ENCODE measurements around the gene CDK14. TPM values are rescaled to one million over a fixed set of nuclear protein-coding genes. Genes with fewer than 3 reads are reported as not detected.

Gene CDK14
- total RNA-seq, 4 donors from 2014 or later, result 29.3 to 37.8 (median 33.0) TPM

DNA sequence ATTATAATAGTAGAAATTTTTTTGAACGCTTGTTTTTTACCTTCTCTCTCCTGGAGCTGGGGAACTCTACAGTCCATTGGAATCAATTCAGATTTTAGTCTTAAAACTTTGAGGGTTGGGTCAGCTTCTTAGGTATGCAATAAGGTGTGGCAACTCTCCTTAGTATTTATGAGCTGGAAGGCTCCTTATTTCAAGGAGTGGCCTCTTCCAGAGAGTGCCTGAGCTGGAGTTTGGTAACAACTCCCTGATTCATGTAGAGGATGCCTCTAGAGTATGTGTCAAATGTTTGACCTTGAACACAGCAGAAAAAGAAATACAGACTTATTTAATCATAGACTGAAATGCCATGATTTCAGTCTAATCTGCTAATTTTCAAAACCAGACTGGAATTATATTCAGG, 11.1 kb downstream of the CDK14 start:
- no peak for DNase-seq
- 94 to 98% methylated on average over 1 of the region's 1 CpG for WGBS, 2 donors
- H3K9me3 ChIP-seq, result no peaks in the 10 kb centered on the region
- no peaks in the 10 kb centered on the region for H3K36me3 ChIP-seq
- H3K27ac ChIP-seq, result no peak overlapping the region
- peaks cover 0 to 15% of the 10 kb centered on the region in 2 donors for H3K4me1 ChIP-seq
- H3K27me3 ChIP-seq, result no peaks in the 10 kb centered on the region
- intact Hi-C loops (cut with DNase I), result no loop called here
- H3K4me3 ChIP-seq (replicated peaks in 1 of 3), result no peak overlapping the region
- TF ChIP-seq, protein P1, sequence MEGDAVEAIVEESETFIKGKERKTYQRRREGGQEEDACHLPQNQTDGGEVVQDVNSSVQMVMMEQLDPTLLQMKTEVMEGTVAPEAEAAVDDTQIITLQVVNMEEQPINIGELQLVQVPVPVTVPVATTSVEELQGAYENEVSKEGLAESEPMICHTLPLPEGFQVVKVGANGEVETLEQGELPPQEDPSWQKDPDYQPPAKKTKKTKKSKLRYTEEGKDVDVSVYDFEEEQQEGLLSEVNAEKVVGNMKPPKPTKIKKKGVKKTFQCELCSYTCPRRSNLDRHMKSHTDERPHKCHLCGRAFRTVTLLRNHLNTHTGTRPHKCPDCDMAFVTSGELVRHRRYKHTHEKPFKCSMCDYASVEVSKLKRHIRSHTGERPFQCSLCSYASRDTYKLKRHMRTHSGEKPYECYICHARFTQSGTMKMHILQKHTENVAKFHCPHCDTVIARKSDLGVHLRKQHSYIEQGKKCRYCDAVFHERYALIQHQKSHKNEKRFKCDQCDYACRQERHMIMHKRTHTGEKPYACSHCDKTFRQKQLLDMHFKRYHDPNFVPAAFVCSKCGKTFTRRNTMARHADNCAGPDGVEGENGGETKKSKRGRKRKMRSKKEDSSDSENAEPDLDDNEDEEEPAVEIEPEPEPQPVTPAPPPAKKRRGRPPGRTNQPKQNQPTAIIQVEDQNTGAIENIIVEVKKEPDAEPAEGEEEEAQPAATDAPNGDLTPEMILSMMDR (IDR thresholded peaks at IDR 0.05), result no peak
- no peak for TF ChIP-seq POLR2A (IDR thresholded peaks at IDR 0.05)

DNA sequence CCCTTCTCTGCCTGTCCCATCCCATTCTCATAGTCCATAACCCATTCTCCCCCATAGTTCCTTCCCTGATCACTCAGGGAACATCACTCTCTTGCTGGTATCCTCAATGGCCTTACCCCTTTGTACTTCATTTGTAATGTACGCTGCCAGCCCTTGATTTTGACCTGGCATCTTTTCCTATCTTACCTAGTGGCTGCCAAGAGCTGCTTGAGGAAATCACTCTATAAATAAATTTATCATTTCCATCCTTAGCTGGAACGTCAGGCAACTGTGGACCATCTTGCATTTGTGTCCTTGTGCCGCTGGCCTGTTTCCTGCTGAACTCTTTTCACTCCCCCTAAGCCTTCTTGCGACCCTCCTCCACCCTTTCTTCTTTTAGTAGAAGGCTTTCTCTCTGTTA, 14.0 kb downstream of the CDK14 start:
- 76 to 87% methylated on average over 4 of the region's 4 CpGs for WGBS, 2 donors
- no peak for DNase-seq
- intact Hi-C loops (cut with DNase I), result no loop called here
- Histone ChIP-seq H3K27ac (no peak overlapping the region), H3K4me1 (peaks cover 0 to 9% of the 10 kb centered on the region in 2 donors), H3K4me3 (replicated peaks in 1 of 3) (no peak overlapping the region), H3K9me3 (no peaks in the 10 kb centered on the region), H3K36me3 (no peaks in the 10 kb centered on the region), H3K27me3 (no peaks in the 10 kb centered on the region)
- TF ChIP-seq POLR2A (IDR thresholded peaks at IDR 0.05), result no peak
- TF ChIP-seq, protein P1 (IDR thresholded peaks at IDR 0.05), result no peak

DNA sequence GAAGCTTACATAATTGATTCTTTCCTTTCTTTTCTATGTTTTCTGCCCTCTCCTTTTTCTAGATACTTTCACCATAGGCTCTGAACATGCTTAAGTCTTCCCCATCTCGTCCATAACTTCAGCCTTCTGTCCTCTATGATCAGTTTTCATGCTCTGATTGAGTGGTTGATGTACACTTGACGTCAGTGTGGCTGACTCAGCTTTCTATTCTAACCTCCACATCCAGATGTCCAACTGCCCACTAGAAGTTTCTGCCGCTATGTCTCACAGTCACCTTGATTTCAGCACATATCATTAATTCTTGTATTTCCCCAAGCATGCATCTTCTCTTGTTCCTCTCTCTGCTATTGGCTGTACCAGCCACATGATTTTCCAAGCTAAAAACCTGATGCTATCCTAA, 15.0 kb downstream of the CDK14 start:
- no peaks in the 10 kb centered on the region for H3K36me3 ChIP-seq
- intact Hi-C loops (cut with DNase I), result no loop called here
- no peak overlapping the region for H3K4me3 ChIP-seq (replicated peaks in 1 of 3)
- H3K27ac ChIP-seq, result no peak overlapping the region
- H3K9me3 ChIP-seq, result no peaks in the 10 kb centered on the region
- TF ChIP-seq, protein P1 (IDR thresholded peaks at IDR 0.05), result no peak
- TF ChIP-seq POLR2A (IDR thresholded peaks at IDR 0.05), result no peak
- H3K4me1 ChIP-seq, result peaks cover 0 to 5% of the 10 kb centered on the region in 2 donors
- 79 to 96% methylated on average over 3 of the region's 3 CpGs for WGBS, 2 donors
- no peaks in the 10 kb centered on the region for H3K27me3 ChIP-seq
- no peak for DNase-seq

DNA sequence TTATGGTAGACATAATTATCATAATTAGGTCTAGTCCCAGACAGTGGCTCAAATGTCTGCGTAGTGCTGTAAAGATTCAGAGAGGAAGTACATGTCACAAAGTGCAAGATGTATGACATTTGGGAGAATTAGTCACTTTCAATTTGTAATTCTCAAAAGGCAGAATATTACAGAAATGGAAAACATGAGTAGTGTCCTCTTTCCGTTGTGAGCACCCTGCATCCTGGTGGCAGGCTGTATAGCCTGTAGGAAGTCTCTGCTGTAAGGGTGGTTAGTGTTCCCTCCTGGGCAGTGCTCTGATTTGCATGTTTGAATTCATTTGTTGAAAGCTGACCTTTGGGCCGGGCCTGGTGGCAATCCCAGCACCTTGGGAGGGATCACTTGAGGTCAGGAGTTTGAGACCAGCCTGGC, 17.0 kb downstream of the CDK14 start:
- Histone ChIP-seq H3K9me3 (no peaks in the 10 kb centered on the region), H3K36me3 (no peaks in the 10 kb centered on the region), H3K27ac (no peak overlapping the region), H3K4me1 (no peaks in the 10 kb centered on the region), H3K27me3 (no peaks in the 10 kb centered on the region), H3K4me3 (replicated peaks in 1 of 3) (no peak overlapping the region)
- WGBS, 2 donors, result 76 to 79% methylated on average over 3 of the region's 3 CpGs
- no peak for TF ChIP-seq POLR2A (IDR thresholded peaks at IDR 0.05)
- TF ChIP-seq, protein P1 (IDR thresholded peaks at IDR 0.05), result no peak
- intact Hi-C loops (cut with DNase I), result no loop called here
- DNase-seq, result no peak

DNA sequence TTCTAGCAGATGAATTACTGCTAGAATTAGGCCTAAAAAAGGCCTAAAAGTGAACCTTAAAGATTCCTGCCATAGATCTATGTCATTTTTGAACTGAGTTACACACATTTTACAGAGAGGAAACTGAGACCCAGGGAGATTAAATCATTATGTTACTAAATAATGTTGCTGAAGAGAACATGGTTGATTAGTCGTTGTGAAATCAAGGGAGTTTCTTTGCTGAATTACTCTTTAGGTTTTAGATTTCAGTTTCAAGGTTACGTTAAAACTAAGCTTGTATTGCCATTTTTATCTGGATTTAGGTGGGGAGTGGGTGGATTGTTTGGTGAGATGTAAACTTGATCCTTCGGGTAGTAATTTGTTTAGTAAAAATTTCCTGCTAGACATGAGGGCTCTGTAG, 21.3 kb downstream of the CDK14 start:
- Histone ChIP-seq H3K27me3 (no peaks in the 10 kb centered on the region), H3K36me3 (no peaks in the 10 kb centered on the region), H3K4me1 (no peaks in the 10 kb centered on the region), H3K4me3 (replicated peaks in 1 of 3) (no peak overlapping the region), H3K9me3 (no peaks in the 10 kb centered on the region), H3K27ac (no peak overlapping the region)
- TF ChIP-seq POLR2A (IDR thresholded peaks at IDR 0.05), result no peak
- TF ChIP-seq, protein P1 (IDR thresholded peaks at IDR 0.05), result no peak
- intact Hi-C loops (cut with DNase I), result no loop called here
- no peak for DNase-seq
- 73 to 89% methylated on average over 3 of the region's 3 CpGs for WGBS, 2 donors
